AG04449 (cell line): ENCODE data around the gene PDGFC.

Experiments used
- CTCF ChIA-PET: fragments of 350-600 bp; formaldehyde crosslinking; extraction: SDS; loops from one replicate; lab custom pipeline; 2021; ENCODE audit warnings: antibody characterized with exemption; lab: Yijun Ruan, JAX
- POLR2A ChIA-PET: fragments of 400-600, 350-600 bp; formaldehyde crosslinking; extraction: SDS; loops from one replicate; lab custom pipeline; 2020; ENCODE audit warnings: antibody characterized with exemption, inconsistent platforms; lab: Yijun Ruan, JAX
- DNase-seq: peaks from one replicate; pipeline ENCODE4 v3.0.0-alpha.2; 2010; ENCODE audit warnings: low read depth, low spot score
- H3K4me3 ChIP-seq: 2 replicates; pipeline ENCODE4 v1.5.1; 2011; ENCODE audit warnings: low read depth, mild to moderate bottlenecking, control low read depth, low read length
- CTCF ChIP-seq: IDR thresholded peaks from one replicate; pipeline ENCODE4 v1.5.1; 2011; ENCODE audit warnings: mild to moderate bottlenecking, moderate library complexity, low read length, control low read depth, inconsistent platforms; ENCODE audit not compliant: insufficient read depth; ENCODE audit errors: missing control alignments

PDGFC gene

GRCh38 chr4:156764145-156764544, 207.5 kb downstream of the PDGFC start:
- POLR2A ChIA-PET = no interaction called here
- CTCF ChIA-PET = interaction anchor here (0.9 kb wide), 1 partner anchor 290 kb away, joined by 3 read pairs; no protein-coding TSS in a partner anchor
- no peak for TF ChIP-seq CTCF
- no peak for DNase-seq
- H3K4me3 ChIP-seq = no peak overlapping the region

- TF ChIP-seq CTCF = no peak
- CTCF ChIA-PET = interaction anchor here (0.9 to 1.0 kb wide), 2 partner anchors 14 to 289 kb away, joined by 3 read pairs; no protein-coding TSS in a partner anchor
- no peak for DNase-seq
- POLR2A ChIA-PET = no interaction called here
- no peak overlapping the region for H3K4me3 ChIP-seq
These were observed 208.1 kb downstream of the PDGFC start for GRCh38 chr4:156763511-156763910.

GRCh38 chr4:156762851-156763250, 208.7 kb downstream of the PDGFC start:
- H3K4me3 ChIP-seq = no peak overlapping the region
- CTCF ChIA-PET = interaction anchor here (1.0 to 1.3 kb wide), 2 partner anchors 14 to 206 kb away, joined by 3 to 6 read pairs; no protein-coding TSS in a partner anchor
- TF ChIP-seq CTCF = no peak
- POLR2A ChIA-PET = no interaction called here
- DNase-seq = no peak

- no peak for TF ChIP-seq CTCF
- no peak for DNase-seq
- CTCF ChIA-PET = no interaction called here
- POLR2A ChIA-PET = no interaction called here
- H3K4me3 ChIP-seq = no peak overlapping the region
These were observed 215.5 kb downstream of the PDGFC start for GRCh38 chr4:156756118-156756517.

GRCh38 chr4:156754832-156755570, 216.6 kb downstream of the PDGFC start:
- no peak for TF ChIP-seq CTCF
- ChIA-PET POLR2A (no interaction called here), CTCF (no interaction called here)
- no peak for DNase-seq
- no peak overlapping the region for H3K4me3 ChIP-seq

GRCh38 chr4:156751486-156751885, 220.1 kb downstream of the PDGFC start:
- POLR2A ChIA-PET = no interaction called here
- TF ChIP-seq CTCF = no peak
- DNase-seq = no peak
- CTCF ChIA-PET = interaction anchor here (0.8 to 1.1 kb wide), 3 partner anchors 215 to 294 kb away, joined by 3 read pairs; no protein-coding TSS in a partner anchor
- no peak overlapping the region for H3K4me3 ChIP-seq
